Measurements from ENCODE around the gene RAN. TPM values are rescaled to one million over a fixed set of nuclear protein-coding genes. Genes with fewer than 3 reads are reported as not detected.
A peak's percentile ranks its signal among the peaks of the same experiment; 100 is the strongest.

Gene RAN
- total RNA-seq, 1 donor from 2014 or later = 471 TPM

GRCh38 chr12:130916241-130916911, 44.5 kb downstream of the RAN start:
- H3K9me3 Mint-ChIP-seq (ENCODE audit: unreplicated experiment) = peaks cover 9% of the 10 kb centered on the region
- H3K27ac Mint-ChIP-seq (ENCODE audit: unreplicated experiment) = no peak overlapping the region
- H3K36me3 Mint-ChIP-seq (ENCODE audit: unreplicated experiment) = no peaks in the 10 kb centered on the region
- peak; percentile 51 for DNase-seq (ENCODE audit: extremely low spot score, unreplicated experiment)
- peaks cover 22% of the 10 kb centered on the region for H3K27me3 Mint-ChIP-seq (ENCODE audit: unreplicated experiment)
- H3K4me1 Mint-ChIP-seq (ENCODE audit: unreplicated experiment) = no peaks in the 10 kb centered on the region
- TF ChIP-seq CTCF (IDR thresholded peaks at IDR 0.05) = peak; percentile 71
- H3K4me3 Mint-ChIP-seq (ENCODE audit: unreplicated experiment) = no peak overlapping the region

GRCh38 chr12:130917607-130918006, 45.7 kb downstream of the RAN start:
- DNase-seq (ENCODE audit: extremely low spot score, unreplicated experiment) = no peak
- Mint-ChIP-seq H3K27me3 (ENCODE audit: unreplicated experiment) (peaks cover 27% of the 10 kb centered on the region), H3K36me3 (ENCODE audit: unreplicated experiment) (no peaks in the 10 kb centered on the region), H3K27ac (ENCODE audit: unreplicated experiment) (no peak overlapping the region), H3K4me3 (ENCODE audit: unreplicated experiment) (no peak overlapping the region), H3K9me3 (ENCODE audit: unreplicated experiment) (no peaks in the 10 kb centered on the region), H3K4me1 (ENCODE audit: unreplicated experiment) (no peaks in the 10 kb centered on the region)
- TF ChIP-seq CTCF (IDR thresholded peaks at IDR 0.05) = no peak

- DNase-seq (ENCODE audit: extremely low spot score, unreplicated experiment) = no peak
- Mint-ChIP-seq H3K27me3 (ENCODE audit: unreplicated experiment) (peaks cover 22% of the 10 kb centered on the region), H3K27ac (ENCODE audit: unreplicated experiment) (no peak overlapping the region), H3K4me1 (ENCODE audit: unreplicated experiment) (no peaks in the 10 kb centered on the region), H3K36me3 (ENCODE audit: unreplicated experiment) (no peaks in the 10 kb centered on the region), H3K9me3 (ENCODE audit: unreplicated experiment) (no peaks in the 10 kb centered on the region), H3K4me3 (ENCODE audit: unreplicated experiment) (no peak overlapping the region)
- no peak for TF ChIP-seq CTCF (IDR thresholded peaks at IDR 0.05)
Observed at GRCh38 chr12:130919086-130919485, 47.2 kb downstream of the RAN start.

GRCh38 chr12:130920119-130920703, 48.3 kb downstream of the RAN start:
- no peak overlapping the region for H3K27ac Mint-ChIP-seq (ENCODE audit: unreplicated experiment)
- no peaks in the 10 kb centered on the region for H3K36me3 Mint-ChIP-seq (ENCODE audit: unreplicated experiment)
- H3K4me3 Mint-ChIP-seq (ENCODE audit: unreplicated experiment) = no peak overlapping the region
- no peaks in the 10 kb centered on the region for H3K9me3 Mint-ChIP-seq (ENCODE audit: unreplicated experiment)
- no peak for DNase-seq (ENCODE audit: extremely low spot score, unreplicated experiment)
- no peaks in the 10 kb centered on the region for H3K4me1 Mint-ChIP-seq (ENCODE audit: unreplicated experiment)
- peaks cover 15% of the 10 kb centered on the region for H3K27me3 Mint-ChIP-seq (ENCODE audit: unreplicated experiment)
- TF ChIP-seq CTCF (IDR thresholded peaks at IDR 0.05) = no peak

- Mint-ChIP-seq H3K4me1 (ENCODE audit: unreplicated experiment) (no peaks in the 10 kb centered on the region), H3K27ac (ENCODE audit: unreplicated experiment) (no peak overlapping the region), H3K9me3 (ENCODE audit: unreplicated experiment) (no peaks in the 10 kb centered on the region), H3K36me3 (ENCODE audit: unreplicated experiment) (no peaks in the 10 kb centered on the region), H3K27me3 (ENCODE audit: unreplicated experiment) (peaks cover 15% of the 10 kb centered on the region), H3K4me3 (ENCODE audit: unreplicated experiment) (no peak overlapping the region)
- DNase-seq (ENCODE audit: extremely low spot score, unreplicated experiment) = no peak
- no peak for TF ChIP-seq CTCF (IDR thresholded peaks at IDR 0.05)
Observed at GRCh38 chr12:130920723-130921381, 49.0 kb downstream of the RAN start.

Data from osteocyte (in vitro differentiated cells).